ENCODE data around the gene RRP1.

RRP1 gene

GRCh38 chr21:43778469-43779335 lies 10.7 kb upstream of the RRP1 start:
- DNase-seq, result no peak

GRCh38 chr21:43779660-43780059 lies 9.7 kb upstream of the RRP1 start:
- no peak for DNase-seq

GRCh38 chr21:43781846-43782245 lies 7.5 kb upstream of the RRP1 start:
- no peak for DNase-seq

GRCh38 chr21:43782431-43783097 lies 6.8 kb upstream of the RRP1 start:
- no peak for DNase-seq

- DNase-seq, result no peak
Observed at GRCh38 chr21:43783098-43783700, 6.2 kb upstream of the RRP1 start.

- no peak for DNase-seq
Observed at GRCh38 chr21:43785134-43785533, 4.2 kb upstream of the RRP1 start.

GRCh38 chr21:43786300-43786806 lies 3.0 kb upstream of the RRP1 start:
- DNase-seq, result no peak

GRCh38 chr21:43786807-43787440 lies 2.5 kb upstream of the RRP1 start:
- DNase-seq, result no peak

- DNase-seq, result no peak
Observed at GRCh38 chr21:43790010-43790524, 690 bp downstream of the RRP1 start.

GRCh38 chr21:43792406-43792805 lies 3.0 kb downstream of the RRP1 start:
- no peak for DNase-seq

GRCh38 chr21:43793243-43793642 lies 3.9 kb downstream of the RRP1 start:
- no peak for DNase-seq

- DNase-seq, result no peak
Observed at GRCh38 chr21:43794311-43794710, 4.9 kb downstream of the RRP1 start.

- no peak for DNase-seq
Observed at GRCh38 chr21:43794857-43795256, 5.5 kb downstream of the RRP1 start.

GRCh38 chr21:43797415-43797814 lies 8.0 kb downstream of the RRP1 start:
- DNase-seq, result peak in 1 of 2 experiments; percentile 57

- no peak for DNase-seq
Observed at GRCh38 chr21:43797925-43798715, 8.7 kb downstream of the RRP1 start.

GRCh38 chr21:43799301-43799840 lies 10.0 kb downstream of the RRP1 start:
- no peak for DNase-seq

- no peak for DNase-seq
Observed at GRCh38 chr21:43800124-43800523, 10.7 kb downstream of the RRP1 start.

- no peak for DNase-seq
Observed at GRCh38 chr21:43800566-43800965, 11.2 kb downstream of the RRP1 start.

GRCh38 chr21:43801006-43801783 lies 11.8 kb downstream of the RRP1 start:
- DNase-seq, result no peak

- DNase-seq, result no peak
Observed at GRCh38 chr21:43802713-43803313, 13.4 kb downstream of the RRP1 start.
